Measurements from ENCODE around the gene FAM217B.

The FAM217B gene

DNA sequence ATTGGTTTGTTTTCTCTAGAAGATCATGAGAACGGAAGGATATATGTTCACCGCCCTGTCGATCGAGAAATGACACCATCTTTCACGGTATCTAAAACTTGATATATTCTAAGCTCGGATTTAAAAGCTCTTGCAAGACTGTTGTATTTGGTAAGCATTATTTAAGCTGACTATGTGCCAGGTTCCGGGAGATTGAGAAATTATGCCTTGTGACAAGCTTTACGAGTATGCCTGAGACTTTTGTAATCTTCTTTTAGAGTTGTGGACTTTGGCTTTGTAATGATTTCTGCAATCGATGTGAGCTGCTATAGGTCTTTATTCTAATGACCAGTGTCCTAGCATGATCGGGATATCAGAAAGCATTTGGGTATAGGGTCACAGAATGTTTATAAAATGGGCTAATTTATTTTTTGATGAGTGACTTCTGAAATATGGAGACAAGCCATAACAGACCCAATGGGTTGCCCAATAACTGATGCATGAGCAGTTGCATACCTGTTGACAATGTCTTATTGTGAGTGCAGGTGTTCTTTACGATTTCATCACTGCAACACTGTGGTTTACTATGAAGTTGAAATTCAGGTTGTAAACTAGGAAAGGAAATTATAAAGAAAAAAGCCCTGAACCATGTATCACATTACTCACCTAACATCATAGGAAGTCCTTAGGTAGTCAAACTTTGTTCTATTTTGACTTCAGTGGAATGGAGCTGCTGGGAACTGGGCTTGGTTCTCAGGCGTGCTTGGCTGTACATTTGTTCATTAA, 32.0 kb downstream of the FAM217B start:
- no peak for DNase-seq (ENCODE audit: low read depth in 2 of 2)

DNA sequence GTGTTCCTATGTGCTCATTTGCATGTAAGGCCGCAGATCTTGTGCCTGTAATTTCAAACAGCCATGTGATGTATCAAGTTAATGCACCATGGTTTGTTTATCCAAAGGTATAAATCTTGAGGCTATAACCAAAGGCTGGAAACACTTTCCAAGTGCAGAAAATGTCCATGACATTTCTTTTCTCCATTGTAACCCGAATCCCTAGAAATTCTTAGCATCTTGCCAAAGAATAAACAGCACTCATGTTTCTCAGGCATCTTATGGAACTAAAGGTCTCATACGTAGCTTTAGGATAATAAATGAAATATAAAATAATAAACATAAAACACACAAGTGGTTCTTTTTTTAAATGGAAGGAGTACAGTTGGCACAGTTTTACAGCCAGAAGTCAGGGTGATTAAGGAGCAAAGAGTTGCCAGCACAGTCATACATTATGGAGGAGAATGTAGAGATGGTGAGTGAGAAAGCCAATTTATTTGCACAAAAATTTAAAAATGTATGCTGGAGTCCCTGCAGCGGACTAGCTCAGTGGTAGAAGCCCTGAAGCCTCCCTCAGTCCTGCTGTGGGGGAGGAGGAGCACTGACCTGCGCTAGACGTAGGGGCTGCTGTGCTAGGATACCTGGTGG, 36.1 kb downstream of the FAM217B start:
- no peak for DNase-seq (ENCODE audit: low read depth in 2 of 2)

DNA sequence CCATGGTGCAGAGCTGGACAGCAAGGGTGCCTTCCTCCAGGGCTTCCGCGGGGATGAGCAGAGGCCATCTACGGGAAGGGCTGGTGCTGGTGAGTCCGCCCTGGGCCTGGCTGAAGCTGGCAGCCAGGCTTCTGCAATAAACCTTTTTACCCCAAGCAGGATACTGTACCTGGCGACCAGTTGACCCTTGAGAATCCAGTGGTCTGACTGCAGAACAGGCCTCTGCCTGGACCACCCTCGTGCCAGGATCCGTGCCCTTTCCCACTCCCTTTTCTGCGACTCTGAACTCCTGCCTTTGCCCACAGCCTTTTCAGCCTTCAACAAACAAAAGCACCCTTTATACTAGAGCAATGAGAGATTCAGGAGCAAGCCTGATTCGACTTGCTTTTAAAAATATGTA, 36.9 kb downstream of the FAM217B start:
- DNase-seq (ENCODE audit: low read depth in 2 of 2) = no peak

DNA sequence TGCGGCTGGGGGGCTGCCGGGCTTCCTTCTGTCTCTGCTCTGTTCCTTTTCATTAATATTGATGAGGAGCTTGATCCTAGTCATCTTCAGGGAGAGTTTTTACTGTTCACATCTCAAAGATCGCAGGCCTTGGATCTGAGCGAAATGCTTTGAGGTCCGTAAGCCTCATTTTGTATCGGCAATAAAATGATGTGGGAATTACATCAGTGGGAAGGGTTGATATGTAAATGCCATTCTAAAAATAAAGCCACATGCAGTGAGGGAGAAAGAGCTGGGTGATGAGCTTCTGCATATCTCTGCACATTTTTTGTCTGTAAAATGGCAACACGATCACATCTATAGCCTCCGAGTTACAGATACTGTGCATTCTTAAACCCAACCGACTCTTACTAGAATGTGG, 42.9 kb downstream of the FAM217B start:
- DNase-seq (ENCODE audit: low read depth in 2 of 2) = no peak

DNA sequence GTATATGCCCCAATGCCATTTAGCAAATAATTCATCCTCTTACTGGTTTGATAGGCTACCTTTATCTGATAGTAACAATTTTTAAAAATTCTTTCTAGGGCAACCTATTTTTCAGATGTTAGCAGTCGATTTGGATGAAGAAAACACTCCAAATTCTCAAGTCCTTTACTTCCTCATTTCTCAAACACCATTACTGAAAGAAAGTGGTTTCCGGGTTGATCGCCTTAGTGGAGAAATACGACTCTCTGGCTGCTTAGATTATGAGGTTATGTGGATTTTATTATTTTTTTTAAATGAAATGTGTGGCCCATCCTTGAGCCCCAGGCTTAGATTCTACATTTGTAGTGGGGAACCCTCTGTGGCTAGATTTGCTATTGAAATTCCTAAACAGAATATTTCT, 44.4 kb downstream of the FAM217B start:
- no peak for DNase-seq (ENCODE audit: low read depth in 2 of 2)

DNA sequence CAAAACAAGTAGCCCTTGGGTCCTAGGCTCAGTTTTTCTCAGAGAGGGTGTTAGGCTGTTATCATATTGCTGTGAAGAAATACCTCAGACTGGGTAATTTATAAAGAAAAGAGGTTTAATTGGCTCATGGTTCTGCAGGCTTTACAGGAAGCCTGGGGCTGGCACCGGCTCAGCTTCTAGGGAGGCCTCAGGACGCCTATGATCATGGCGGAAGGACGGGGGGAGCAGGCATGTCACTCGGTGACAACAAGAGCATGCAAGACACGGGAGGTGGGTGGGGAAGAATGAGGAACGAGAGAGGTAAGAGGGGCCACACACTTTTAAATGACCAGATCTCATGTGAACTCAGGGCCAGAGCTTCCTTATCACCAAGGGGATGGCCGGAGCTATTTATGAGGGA, 45.0 kb downstream of the FAM217B start:
- DNase-seq (ENCODE audit: low read depth in 2 of 2) = no peak

DNA sequence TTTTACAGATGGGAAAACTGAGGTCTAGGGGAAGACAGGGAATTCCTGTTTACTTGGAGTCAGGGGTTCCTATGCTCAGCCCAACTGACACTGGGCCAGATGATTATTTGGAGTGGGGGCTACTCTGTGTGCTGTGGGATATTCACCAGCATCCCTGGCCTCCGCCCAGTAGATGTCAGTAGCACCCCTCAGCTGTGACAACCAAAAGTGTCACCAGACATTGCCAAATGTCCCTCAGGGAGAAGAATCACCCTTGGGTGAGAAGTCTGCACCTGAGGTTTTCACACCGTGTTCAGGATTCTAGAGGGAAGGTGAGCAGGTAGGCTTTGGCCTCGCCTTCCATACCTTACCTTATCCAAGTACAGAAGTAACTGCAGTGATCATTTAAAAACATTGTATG, 45.7 kb downstream of the FAM217B start:
- DNase-seq (ENCODE audit: low read depth in 2 of 2) = no peak

DNA sequence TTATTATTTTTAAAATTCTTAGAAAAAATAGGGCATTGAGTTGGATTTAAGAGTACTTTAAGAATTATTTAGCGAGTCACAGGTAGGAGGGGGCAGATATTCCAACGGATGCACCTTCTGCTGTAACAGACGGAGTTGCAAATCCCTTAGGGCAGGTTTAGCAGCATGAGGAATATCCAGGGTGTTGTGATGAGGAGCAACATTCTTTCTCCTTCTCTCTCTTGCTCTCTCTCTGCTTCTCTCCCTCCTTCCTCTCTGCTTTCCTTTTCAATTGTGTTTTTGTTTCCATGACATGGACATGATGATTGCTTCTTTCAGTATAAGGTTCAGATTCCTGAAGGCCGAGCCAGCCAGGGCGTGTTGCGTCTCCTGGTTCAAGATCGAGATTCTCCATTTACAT, 46.9 kb downstream of the FAM217B start:
- no peak for DNase-seq (ENCODE audit: low read depth in 2 of 2)

DNA sequence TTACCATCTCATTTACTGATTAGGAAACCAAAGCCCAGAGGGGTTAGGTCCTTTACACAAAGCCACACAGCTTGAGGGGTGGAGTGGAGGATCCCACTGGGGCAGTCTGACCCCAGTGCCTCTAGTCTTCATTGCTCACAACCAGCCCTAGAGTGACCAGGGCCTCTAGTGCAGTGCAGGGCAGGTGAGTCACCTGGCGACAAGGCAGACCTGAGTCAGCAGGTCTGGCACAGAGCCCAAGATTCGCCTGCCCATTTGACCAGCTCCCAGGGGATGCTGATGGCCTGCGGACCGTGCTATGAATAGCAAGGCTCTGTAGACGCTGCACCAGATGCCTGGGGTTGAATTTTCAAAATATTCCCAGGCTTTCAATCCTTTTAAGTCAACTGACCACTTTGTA, 48.0 kb downstream of the FAM217B start:
- DNase-seq (ENCODE audit: low read depth in 2 of 2) = no peak

DNA sequence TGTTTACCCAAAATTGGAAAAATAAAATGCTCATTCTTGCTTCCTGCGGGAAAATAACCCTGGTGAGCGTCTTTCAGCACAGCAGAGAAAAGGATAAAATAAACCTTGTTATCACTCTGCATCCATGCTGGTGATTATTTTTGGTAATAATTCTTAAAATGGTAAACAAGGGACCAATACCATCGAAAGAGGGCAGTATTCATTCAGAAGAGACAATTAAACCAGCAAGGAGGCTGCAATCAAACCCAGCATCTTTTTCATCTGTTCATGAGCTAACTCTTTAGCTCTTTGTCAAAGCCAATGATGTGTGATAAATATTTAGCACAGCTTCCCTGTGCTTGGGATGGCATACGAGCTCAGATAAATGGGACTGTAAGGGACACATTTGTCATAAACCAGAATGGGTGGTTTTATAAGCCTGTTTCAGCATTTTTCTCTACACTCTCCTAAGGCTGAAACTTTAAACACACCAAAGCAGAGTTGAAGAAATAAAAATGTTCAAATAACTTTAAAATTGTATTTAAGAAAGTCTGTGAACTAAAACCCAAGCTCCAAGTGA, 52.4 kb downstream of the FAM217B start:
- DNase-seq (ENCODE audit: low read depth in 2 of 2) = no peak

DNA sequence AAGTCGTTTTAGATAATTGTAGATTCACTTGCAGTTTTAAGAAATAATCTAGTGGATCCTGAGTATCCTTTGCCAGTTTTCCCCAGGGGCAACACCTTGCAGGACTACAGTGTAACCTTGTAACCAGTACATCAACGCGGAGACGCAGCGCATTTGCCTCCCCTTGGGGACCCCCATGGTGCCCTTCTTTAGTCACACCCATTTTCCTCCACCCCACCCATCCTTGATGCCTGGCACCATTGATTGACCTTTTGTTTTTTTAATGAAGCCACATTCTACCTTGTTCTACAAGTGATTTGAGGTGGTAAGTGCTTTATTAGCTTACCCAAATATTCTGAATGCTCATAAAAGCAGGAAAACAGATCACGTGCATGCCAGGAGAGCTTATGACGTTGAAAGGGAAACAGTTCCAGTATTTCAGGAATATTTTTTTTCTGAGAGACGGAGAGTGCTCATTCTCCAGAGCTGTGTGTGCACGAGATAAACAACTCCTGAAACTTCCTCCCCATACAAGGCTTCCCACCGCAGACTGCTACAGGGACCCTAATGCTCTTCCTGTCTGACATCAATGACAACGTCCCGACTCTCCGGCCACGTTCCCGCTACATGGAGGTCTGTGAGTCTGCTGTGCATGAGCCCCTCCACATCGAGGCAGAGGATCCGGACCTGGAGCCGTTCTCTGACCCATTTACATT, 53.7 kb downstream of the FAM217B start:
- DNase-seq (ENCODE audit: low read depth in 2 of 2) = no peak

DNA sequence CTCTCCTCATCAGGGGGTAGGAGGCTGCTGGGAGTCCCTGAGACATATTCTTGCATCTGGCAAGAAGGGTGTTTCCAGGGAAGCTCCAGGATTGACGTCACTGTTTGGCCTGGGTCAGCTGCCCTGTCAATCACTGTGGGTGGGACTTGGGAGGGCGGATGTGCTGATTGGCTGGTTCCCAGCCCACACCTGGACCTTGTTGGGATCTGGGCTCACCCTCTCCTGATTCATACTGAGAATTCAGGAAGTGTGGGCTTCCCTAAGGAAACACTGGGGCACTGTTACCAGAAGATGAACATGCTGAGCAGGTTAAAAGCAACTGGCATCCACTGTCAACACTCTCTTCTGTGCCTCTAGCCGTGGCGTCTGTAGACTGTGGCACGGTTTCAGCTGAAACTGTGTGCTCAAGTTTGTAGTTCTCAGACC, 54.5 kb downstream of the FAM217B start:
- no peak for DNase-seq (ENCODE audit: low read depth in 2 of 2)

DNA sequence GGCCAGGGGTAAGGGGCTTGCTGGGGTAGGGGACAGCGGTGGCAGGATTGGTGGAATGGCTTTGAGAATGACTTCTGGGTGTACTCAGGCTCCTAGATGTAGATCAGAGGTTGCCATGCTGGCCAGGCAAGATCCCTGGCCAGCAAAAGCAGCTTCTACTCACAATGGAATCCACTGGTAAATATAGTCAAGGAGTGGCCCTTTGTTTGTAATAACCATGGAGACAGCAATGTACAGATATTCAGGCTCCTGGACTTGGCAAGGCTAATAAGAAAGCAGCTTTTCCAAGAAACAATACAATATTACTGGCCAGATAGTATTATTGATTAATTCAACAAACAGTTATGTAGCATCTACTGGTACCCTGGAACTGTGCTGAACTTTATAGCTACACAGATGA, 55.9 kb downstream of the FAM217B start:
- no peak for DNase-seq (ENCODE audit: low read depth in 2 of 2)

DNA sequence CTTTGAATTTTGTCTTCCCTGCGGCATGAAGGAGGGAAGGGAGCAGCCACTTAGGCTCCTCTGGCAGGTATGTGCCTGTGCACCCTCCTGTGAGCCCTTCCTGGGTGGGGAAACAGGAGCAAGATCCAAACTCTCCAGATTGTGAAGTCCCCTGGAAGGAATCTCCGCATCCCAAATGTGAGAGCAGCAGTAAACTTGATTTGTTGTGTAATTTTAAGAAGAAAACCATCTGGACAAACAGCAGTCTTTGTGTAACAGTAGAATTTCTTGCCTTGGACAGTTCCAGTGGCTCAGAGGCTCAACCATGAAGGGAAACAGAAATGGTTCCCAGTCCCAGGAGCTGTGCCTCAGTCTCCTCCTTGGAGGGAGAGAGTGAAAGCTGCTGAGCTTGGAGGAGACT, 57.7 kb downstream of the FAM217B start:
- DNase-seq (ENCODE audit: low read depth in 2 of 2) = no peak

Data from stimulated activated CD8-positive, alpha-beta memory T cell treated with anti-CD3 and anti-CD28 coated beads, Interleukin-2, amount 100 ng/mL, for 1 hour (primary cell).